ENCODE results near the gene KCNN2. TPM values are rescaled to one million over a fixed set of nuclear protein-coding genes. Genes with fewer than 3 reads are reported as not detected.

Gene KCNN2
- total and polyA plus RNA-seq, 2 of the 8 experiments (the other 6 are each of a cell fraction or from before 2014, with no cell fraction given) = 13.1 to 18.6 TPM

- Histone ChIP-seq H4K8ac (ENCODE audit: extremely low read depth, insufficient read depth, low read length) (no peak overlapping the region), H3K79me2 (ENCODE audit: control insufficient read depth in 1 of 2, insufficient read depth in 2 of 2, low read length in 2 of 2) (peaks cover 8 to 98% of the 10 kb centered on the region in 2 experiments), H4K5ac (ENCODE audit: insufficient read length, low read depth, low read length) (no peak overlapping the region), H2BK5ac (ENCODE audit: low read depth, low read length) (no peak overlapping the region), H3K23me2 (ENCODE audit: low read depth, low read length) (no peaks in the 10 kb centered on the region), H2BK15ac (ENCODE audit: low read length) (no peak overlapping the region), H3K23ac (ENCODE audit: insufficient read length) (no peak overlapping the region), H3K79me1 (ENCODE audit: low read depth, low read length) (peaks cover 7% of the 10 kb centered on the region; the same call in 1 of the 2 replicates), H3K4me2 (ENCODE audit: insufficient read depth in 1 of 2, low read depth in 2 of 2, low read length in 2 of 2) (no peak overlapping the region), H4K91ac (replicated peaks; ENCODE audit: insufficient read length, low read length) (no peak overlapping the region), H4K20me1 (replicated peaks in 1 of 2; ENCODE audit: control insufficient read depth in 1 of 2, insufficient read depth in 2 of 2, low read length in 2 of 2) (peaks cover 4 to 7% of the 10 kb centered on the region in 2 experiments), H3K4ac (replicated peaks; ENCODE audit: insufficient read length, low read depth, low read length) (no peak overlapping the region), H3K27me3 (replicated peaks in 1 of 4; ENCODE audit: control insufficient read depth in 3 of 4, extremely low read depth in 1 of 4, insufficient read depth in 3 of 4, low read length in 3 of 4) (no peaks in the 10 kb centered on the region), H3K18ac (ENCODE audit: extremely low read depth, low read length) (no peak overlapping the region), H3K4me3 (ENCODE audit: extremely low read depth in 1 of 4, insufficient read depth in 2 of 4, low read depth in 3 of 4, low read length in 4 of 4) (no peak overlapping the region), H2BK120ac (replicated peaks; ENCODE audit: low read depth, low read length) (no peak overlapping the region), H2BK12ac (ENCODE audit: low read depth, low read length) (no peak overlapping the region), H2BK20ac (ENCODE audit: low read length) (no peak overlapping the region), H3K56ac (replicated peaks; ENCODE audit: insufficient read length, low read depth, low read length) (no peak overlapping the region), H3K9ac (replicated peaks in 1 of 4; ENCODE audit: extremely low read depth in 1 of 4, low read depth in 3 of 4, low read length in 3 of 4) (no peak overlapping the region), H3K9me3 (ENCODE audit: insufficient read depth in 2 of 2, low read depth in 1 of 2, low read length in 1 of 2) (no peaks in the 10 kb centered on the region), H2AFZ (ENCODE audit: low read length) (no peak overlapping the region), H3K4me1 (replicated peaks in 1 of 4; ENCODE audit: control insufficient read depth in 3 of 4, insufficient read depth in 4 of 4, low read length in 3 of 4) (peaks cover 3 to 8% (median 5%) of the 10 kb centered on the region in 4 experiments), H3K36me3 (ENCODE audit: control insufficient read depth in 2 of 4, insufficient read depth in 4 of 4, low read length in 3 of 4) (no peaks in the 10 kb centered on the region), H2AK5ac (ENCODE audit: low read depth, low read length) (no peak overlapping the region), H3K14ac (ENCODE audit: insufficient read length) (no peak overlapping the region), H3K27ac (ENCODE audit: low read depth, low read length) (no peak overlapping the region)
- no peak for DNase-seq (ENCODE audit: low read depth in 1 of 2, low spot score in 2 of 2)
- 91% methylated on average over 1 of the region's 1 CpG; no CpG with 5 or more reads in 1 of the 2 experiments for WGBS, 2 experiments (ENCODE audit: extremely low coverage in 1 of 2, insufficient coverage in 1 of 2, insufficient read length in 1 of 2, insufficient replicate concordance in 2 of 2, low coverage in 1 of 2, low lambda C conversion rate in 2 of 2, missing lambda C conversion rate in 1 of 2)
- no peak for FAIRE-seq
- POLR2A ChIA-PET (ENCODE audit: partially characterized antibody) = no interaction called here
- CTCF ChIA-PET (ENCODE audit: partially characterized antibody) = interaction anchor here (1.5 to 2.1 kb wide), 2 partner anchors 34 to 37 kb away, joined by 6 to 8 read pairs; no protein-coding TSS in a partner anchor
- TF ChIP-seq, protein P1, sequence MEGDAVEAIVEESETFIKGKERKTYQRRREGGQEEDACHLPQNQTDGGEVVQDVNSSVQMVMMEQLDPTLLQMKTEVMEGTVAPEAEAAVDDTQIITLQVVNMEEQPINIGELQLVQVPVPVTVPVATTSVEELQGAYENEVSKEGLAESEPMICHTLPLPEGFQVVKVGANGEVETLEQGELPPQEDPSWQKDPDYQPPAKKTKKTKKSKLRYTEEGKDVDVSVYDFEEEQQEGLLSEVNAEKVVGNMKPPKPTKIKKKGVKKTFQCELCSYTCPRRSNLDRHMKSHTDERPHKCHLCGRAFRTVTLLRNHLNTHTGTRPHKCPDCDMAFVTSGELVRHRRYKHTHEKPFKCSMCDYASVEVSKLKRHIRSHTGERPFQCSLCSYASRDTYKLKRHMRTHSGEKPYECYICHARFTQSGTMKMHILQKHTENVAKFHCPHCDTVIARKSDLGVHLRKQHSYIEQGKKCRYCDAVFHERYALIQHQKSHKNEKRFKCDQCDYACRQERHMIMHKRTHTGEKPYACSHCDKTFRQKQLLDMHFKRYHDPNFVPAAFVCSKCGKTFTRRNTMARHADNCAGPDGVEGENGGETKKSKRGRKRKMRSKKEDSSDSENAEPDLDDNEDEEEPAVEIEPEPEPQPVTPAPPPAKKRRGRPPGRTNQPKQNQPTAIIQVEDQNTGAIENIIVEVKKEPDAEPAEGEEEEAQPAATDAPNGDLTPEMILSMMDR (IDR thresholded peaks at IDR 0.05; ENCODE audit: control extremely low read depth in 1 of 3, insufficient read depth in 1 of 3, low read depth in 1 of 3, low read length in 3 of 3) = no peak
- TF ChIP-seq SUZ12 (IDR thresholded peaks at IDR 0.05; ENCODE audit: low read length) (no peak), JUN (IDR thresholded peaks at IDR 0.05; ENCODE audit: low read depth, low read length) (no peak), TBP (IDR thresholded peaks at IDR 0.05; ENCODE audit: low read depth, low read length) (no peak), KDM4A (IDR thresholded peaks at IDR 0.05; ENCODE audit: low read depth, low read length, severe bottlenecking) (no peak), TAF1 (IDR thresholded peaks at IDR 0.05; ENCODE audit: low read depth, low read length) (no peak), SAP30 (IDR thresholded peaks at IDR 0.05; ENCODE audit: insufficient read depth, insufficient replicate concordance, low read length) (no peak), PHF8 (conservative IDR thresholded peaks at IDR 0.05; ENCODE audit: low read depth, low read length) (no peak), FOSL1 (IDR thresholded peaks at IDR 0.05; ENCODE audit: insufficient read depth, low read depth, low read length) (no peak), SRF (IDR thresholded peaks at IDR 0.05; ENCODE audit: low read depth, low read length) (no peak), POLR2AphosphoS5 (IDR thresholded peaks at IDR 0.05; ENCODE audit: low read depth, low read length) (no peak)
Measured at GRCh38 chr5:114412510-114413171, 50.8 kb downstream of the KCNN2 start.
